HEK293T (cell line): ENCODE data around the gene ESAM.

Experiments used
- ARNT ChIP-seq: fragments of 450-650 bp; IDR thresholded peaks from 2 replicates; pipeline ENCODE4 v1.6.1; 2017; ENCODE audit warnings: mild to moderate bottlenecking
- BHLHE40 ChIP-seq: fragments of 450-650 bp; IDR thresholded peaks from 2 replicates; pipeline ENCODE4 v1.6.1; 2016; ENCODE audit warnings: mild to moderate bottlenecking, moderate library complexity, borderline replicate concordance
- CTBP1 ChIP-seq: fragments of 450-650 bp; IDR thresholded peaks from 2 replicates; pipeline ENCODE4 v1.6.1; 2016; ENCODE audit warnings: borderline replicate concordance
- FOXA1 ChIP-seq: fragments of 450-650 bp; IDR thresholded peaks from 2 replicates; pipeline ENCODE4 v1.6.1; 2016; ENCODE audit warnings: mild to moderate bottlenecking
- FOXK2 ChIP-seq: fragments of 450-650 bp; IDR thresholded peaks from 2 replicates; pipeline ENCODE4 v1.6.1; 2016; ENCODE audit warnings: mild to moderate bottlenecking
- FOXM1 ChIP-seq: fragments of 450-650 bp; IDR thresholded peaks from 2 replicates; pipeline ENCODE4 v1.6.1; 2017; ENCODE audit warnings: mild to moderate bottlenecking, borderline replicate concordance
- HDGF ChIP-seq: fragments of 450-650 bp; IDR thresholded peaks from 2 replicates; pipeline ENCODE4 v1.6.1; 2017; ENCODE audit warnings: antibody characterized with exemption, borderline replicate concordance
- SP1 ChIP-seq: fragments of 450-650 bp; IDR thresholded peaks from 2 replicates; pipeline ENCODE4 v1.6.1; 2017
- SUZ12 ChIP-seq: fragments of 450-650 bp; IDR thresholded peaks from 2 replicates; pipeline ENCODE4 v1.6.1; 2016; ENCODE audit warnings: mild to moderate bottlenecking
- ZNF384 ChIP-seq: fragments of 450-650 bp; IDR thresholded peaks from 2 replicates; pipeline ENCODE4 v1.6.1; 2016
- TF ChIP-seq, protein P1 (sequence below): fragments of 450-650 bp; IDR thresholded peaks from 2 replicates; pipeline ENCODE4 v1.6.1; 2016

- no peak for TF ChIP-seq SUZ12
- TF ChIP-seq FOXK2, result no peak
- TF ChIP-seq BHLHE40, result no peak
- TF ChIP-seq ZNF384, result no peak
- no peak for TF ChIP-seq SP1
- TF ChIP-seq, protein P1, sequence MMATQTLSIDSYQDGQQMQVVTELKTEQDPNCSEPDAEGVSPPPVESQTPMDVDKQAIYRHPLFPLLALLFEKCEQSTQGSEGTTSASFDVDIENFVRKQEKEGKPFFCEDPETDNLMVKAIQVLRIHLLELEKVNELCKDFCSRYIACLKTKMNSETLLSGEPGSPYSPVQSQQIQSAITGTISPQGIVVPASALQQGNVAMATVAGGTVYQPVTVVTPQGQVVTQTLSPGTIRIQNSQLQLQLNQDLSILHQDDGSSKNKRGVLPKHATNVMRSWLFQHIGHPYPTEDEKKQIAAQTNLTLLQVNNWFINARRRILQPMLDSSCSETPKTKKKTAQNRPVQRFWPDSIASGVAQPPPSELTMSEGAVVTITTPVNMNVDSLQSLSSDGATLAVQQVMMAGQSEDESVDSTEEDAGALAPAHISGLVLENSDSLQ, result no peak
- TF ChIP-seq CTBP1, result no peak
- TF ChIP-seq HDGF, result no peak
- TF ChIP-seq FOXM1, result peak; percentile 4; the same call in 1 of the 2 replicates
- no peak for TF ChIP-seq FOXA1
- no peak for TF ChIP-seq ARNT
Observed at GRCh38 chr11:124800226-124800929, 38.3 kb upstream of the ESAM start, which contains the start of gene MSANTD2.
